Endometrial microvascular endothelial cells (primary cell): ENCODE measurements around the gene RAB3D. TPM values are rescaled to one million over a fixed set of nuclear protein-coding genes. Genes with fewer than 3 reads are reported as not detected.
"Not testable (repeated sequence)": the region's sequence is repeated elsewhere in the genome, so short reads cannot be mapped to it uniquely, and the experiment has no call there.

ENCODE experiments used
- in situ Hi-C: cut with HindIII; loops from 2 replicates; pipeline ENCODE4 v1.10.0; 2017; ENCODE audit warnings: low sequenced_read_pairs, low pct_unique_long_range_greater_than_20kb; ENCODE audit errors: inconsistent ontology term
- total RNA-seq: library from RNA; depleted of rRNA; stranded (reverse); fragments of >200 nt; gene quantifications from one replicate; pipeline ENCODE4 v1.2.3, GENCODE V29; 2015; ENCODE audit errors: inconsistent ontology term

Gene RAB3D, protein sequence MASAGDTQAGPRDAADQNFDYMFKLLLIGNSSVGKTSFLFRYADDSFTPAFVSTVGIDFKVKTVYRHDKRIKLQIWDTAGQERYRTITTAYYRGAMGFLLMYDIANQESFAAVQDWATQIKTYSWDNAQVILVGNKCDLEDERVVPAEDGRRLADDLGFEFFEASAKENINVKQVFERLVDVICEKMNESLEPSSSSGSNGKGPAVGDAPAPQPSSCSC
- 47.8 TPM for total RNA-seq

DNA sequence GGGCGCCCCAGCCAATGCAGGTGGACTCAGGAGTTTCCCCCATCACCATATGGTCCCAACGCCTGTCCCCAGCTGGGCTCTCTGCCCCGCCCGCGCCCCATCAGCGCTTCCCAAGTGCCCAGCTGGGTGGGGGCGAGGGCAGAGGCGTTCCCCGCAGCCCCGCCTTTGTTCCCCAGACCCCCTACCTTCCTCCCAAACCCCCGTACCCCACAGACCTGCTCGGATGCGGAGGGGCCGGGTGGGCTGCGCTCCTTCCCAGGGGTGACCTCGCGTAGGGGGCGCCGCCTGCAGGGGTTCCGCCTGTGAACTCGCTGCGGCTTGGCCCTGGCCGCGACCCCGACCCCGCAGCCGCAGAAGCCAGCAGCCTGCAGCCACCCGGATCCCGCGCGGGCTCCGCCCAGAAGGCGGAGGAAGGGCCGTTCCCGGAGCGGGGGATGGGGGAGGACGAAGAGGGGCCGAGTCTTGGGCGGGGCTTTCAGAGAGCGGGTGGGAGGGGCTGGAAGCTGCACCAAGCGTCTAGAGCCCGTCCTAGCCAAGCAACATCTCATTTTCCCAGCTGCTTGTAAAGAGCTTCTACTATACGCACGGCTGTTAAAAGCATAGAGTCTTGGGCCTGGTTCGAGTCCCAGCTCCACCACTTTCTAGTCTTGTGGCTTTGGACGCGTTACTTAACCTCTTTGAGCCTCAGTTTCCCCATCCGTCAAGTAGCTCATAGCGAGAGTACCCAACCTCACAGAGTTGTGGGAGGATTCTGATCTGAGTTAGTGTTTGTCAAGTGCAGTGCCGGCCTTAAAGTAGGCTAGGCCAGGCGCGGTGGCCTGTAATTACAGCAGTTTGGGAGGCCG lies at the start of gene RAB3D:
TSS of gene RAB3D (minus strand) at position 404 of the 845 bp plus-strand sequence. CDS start 2,258 bp downstream, outside the sequence.
- in situ Hi-C loops: no loop called here

DNA sequence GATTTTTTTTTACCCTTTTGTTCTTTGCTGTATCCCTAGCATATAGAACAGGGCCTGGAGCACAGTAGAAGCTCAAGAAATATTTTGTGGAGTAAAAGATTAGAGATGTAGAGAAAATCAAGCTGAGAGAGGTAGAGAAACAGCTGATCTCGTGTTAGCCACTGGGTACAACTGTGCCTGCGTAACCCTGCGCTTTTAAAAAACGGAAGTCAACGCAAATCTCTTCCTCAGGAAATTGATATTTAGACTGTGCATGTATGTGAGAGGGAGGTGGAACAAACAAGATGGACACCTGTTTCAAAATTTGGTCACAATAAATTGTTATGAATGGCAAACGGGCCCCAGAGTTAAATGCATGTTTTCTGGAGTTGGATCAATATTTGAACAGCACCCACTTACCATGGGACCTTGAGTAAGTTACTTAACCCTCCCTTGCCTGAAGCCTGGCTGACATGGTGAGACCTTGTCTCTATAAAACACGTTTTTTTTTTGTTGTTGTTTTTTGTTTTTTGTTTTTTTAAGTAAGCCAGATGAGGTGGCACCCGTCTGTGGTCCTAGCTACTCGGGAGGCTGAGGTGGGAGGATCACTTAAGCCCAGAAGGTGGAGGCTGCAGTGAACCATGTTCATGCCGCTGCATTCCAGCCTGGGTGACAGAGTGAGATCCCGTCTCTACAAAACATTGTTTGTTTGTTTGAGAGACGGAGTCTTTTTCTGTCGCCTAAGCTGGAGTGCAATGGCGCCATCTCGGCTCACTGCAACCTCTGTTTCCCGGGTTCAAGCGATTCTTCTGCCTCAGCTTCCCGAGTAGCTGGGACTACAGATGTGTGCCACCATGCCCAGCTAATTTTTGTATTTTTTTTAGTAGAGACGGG lies 47.9 kb upstream of the RAB3D start:
- in situ Hi-C loops: no loop called here

DNA sequence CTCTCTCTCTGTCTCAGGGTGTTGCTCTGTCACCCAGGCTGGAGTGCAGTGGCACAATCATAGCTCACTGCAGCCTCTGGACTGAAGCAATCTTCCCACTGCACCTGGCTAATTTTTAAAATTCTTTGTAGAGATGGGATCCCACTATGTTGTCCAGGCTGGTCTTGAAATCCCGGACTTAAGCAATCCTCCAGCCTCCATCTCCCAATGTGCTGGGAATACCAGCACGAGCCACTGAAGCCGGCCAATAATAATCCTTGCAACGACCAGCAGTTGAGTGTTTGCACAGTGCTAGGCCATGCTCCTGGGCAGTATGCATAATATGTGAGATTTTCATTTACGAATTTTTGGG lies 45.3 kb upstream of the RAB3D start:
- in situ Hi-C loops: no loop called here

GRCh38 chr19:11383706-11384048 lies 44.2 kb upstream of the RAB3D start:
- in situ Hi-C loops: no loop called here

- in situ Hi-C loops: no loop called here
Measured at GRCh38 chr19:11382898-11383705, 43.6 kb upstream of the RAB3D start.

DNA sequence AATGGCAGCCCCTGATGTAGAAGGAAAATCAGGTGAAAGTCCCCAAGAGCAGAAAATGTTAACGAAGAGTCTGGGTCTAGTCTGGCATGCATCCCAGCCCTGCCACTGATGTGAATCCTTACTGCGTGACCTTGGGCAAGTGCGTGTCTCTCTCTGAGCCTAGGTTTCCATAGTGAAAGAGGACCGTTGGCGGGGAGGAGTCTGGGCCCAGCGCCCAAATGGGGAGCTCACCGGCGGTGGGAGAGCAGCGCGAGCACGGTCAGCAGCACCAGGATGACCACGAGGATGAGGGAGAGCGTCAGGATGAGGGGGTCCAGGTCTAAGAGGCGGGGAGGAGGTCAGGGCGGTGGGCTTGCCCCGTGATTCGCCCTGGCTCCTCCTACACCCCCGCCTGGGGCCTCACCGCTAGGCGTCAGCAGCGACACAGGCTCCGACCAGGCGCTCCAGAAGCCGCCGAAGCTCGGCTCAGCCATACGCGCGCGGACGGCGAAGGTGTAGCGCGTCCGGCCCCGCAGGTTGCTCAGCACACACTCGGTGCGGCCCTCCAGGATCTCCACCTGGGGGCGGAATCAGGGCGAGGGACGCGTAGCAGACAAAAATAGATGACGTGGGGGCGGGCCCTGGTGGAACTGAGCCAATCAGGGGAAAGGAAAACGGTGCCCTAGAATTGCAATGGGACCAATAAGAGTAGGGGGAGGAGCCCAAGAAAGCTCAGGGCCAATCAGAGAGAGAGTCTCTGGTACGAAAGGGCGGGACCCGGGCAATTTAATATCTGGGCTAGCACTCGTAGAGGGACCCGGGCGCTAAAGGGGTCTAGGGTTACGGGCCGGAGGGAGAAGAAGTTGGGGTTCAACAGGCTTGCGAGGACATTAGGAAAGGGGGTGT lies 41.4 kb upstream of the RAB3D start:
- in situ Hi-C loops: no loop called here

GRCh38 chr19:11379857-11380350 lies 40.4 kb upstream of the RAB3D start:
- in situ Hi-C loops: no loop called here

GRCh38 chr19:11379269-11379845 lies 39.9 kb upstream of the RAB3D start:
- in situ Hi-C loops: not testable (repeated sequence)

GRCh38 chr19:11378319-11379189 lies 39.1 kb upstream of the RAB3D start:
- in situ Hi-C loops: no loop called here

DNA sequence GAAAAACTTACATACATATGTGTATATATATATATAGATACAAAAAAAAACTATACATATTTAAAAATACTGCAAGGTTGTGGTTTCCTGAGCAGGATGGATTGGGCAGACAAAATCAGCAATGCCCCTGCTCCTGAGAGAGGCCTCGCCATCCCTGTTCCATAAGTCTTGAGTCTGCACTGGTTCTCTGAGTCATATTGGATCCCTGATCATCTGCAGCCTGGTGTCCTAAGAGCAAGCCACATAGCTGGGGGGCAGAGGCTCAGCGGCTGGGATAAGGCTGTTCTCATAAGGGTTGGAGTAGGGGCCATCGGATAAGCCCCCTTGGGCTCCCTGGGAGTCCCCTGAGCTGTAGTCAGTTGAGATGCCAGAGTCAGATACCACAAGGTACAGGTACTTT lies 38.3 kb upstream of the RAB3D start:
- in situ Hi-C loops: no loop called here

DNA sequence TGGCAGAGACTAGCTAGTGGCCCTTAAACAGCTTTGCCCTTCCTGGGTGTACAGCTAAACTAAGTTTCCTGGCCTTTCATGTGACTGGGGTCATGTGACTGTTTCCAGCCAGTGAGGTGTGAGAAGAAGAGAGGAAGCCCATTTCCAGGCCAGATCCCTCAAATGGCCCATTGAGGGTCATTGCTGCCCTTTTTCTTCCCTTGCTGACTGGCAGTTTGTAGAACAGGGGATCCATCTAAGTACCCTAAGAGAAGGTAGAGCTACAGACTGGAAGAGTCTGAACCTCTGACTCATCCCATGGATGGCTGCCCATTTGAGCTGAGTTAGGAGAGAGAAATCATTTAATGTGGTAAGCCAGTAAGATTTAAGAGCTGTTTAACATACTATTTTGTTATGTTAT lies 37.8 kb upstream of the RAB3D start:
- in situ Hi-C loops: no loop called here

GRCh38 chr19:11375143-11375948 lies 35.9 kb upstream of the RAB3D start:
- in situ Hi-C loops: no loop called here

DNA sequence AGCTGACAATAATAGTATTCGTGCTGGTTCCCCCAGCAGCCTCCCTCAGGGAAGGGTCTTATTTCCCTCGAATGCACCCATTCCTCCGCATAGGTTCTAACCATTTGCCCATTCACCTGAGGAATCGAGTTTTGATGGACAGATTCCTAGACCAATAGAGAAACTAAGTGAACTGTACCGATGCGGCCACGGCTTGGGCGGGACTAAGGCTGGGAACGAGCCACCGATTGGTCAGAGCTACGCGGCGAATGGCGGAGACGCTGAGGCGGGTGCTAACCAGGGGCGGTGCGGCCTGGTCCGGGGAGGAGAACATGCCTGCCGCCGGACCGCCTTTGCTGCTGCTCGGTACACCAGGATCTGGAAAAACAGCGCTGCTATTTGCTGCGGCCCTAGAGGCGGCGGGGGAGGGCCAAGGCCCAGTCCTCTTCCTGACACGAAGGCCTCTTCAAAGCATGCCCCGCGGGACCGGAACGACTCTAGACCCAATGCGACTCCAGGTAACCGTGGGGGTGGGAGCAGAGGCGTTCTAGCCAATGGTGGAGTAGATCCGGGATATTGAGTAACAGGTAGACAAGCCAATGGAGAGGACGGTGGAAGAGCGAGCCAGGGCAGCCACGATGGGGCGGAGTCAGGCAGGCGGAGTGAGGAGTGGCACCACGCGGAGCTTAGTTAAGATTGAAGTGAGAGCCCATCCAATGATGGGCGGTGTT lies 35.1 kb upstream of the RAB3D start, which contains the start of gene SWSAP1:
TSS of gene SWSAP1 (plus strand) at position 234 of the 710 bp plus-strand sequence. CDS start at position 249, 15 bp downstream.
- in situ Hi-C loops: no loop called here

DNA sequence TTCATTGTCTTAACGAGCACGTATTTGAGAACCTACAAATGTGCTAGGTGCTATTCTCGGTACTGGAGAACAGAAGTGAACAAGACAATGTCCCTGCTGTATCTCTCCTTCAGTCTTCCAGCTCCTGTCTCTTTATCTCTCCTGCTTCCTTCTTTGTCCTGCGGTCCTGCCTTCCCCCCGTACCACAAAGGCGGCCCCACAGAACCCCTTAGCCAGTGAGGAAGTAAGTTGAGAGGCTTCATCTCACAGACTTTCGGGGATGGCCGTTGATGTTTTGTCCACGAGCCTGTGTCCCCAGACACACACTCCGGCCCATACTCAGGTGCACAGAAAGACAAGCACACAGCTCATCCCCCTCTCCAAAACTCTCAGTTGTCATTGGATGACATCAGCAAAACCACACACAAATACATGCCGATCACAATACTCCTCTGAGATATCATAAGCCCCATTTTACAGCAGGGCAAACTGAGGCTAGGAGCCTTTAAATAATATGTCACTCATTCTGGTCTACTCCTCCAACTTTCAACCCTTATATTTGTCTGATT lies 34.5 kb upstream of the RAB3D start:
- in situ Hi-C loops: no loop called here
